ENCODE data around the gene RBM17. TPM values are rescaled to one million over a fixed set of nuclear protein-coding genes. Genes with fewer than 3 reads are reported as not detected.

RBM17 gene
- polyA plus RNA-seq, 1 experiment: 28.9 TPM

- POLR2A ChIA-PET: no interaction called here
- Histone ChIP-seq H3K4me3 (ENCODE audit: low read depth, low read length) (no peak overlapping the region), H3K27me3 (ENCODE audit: control insufficient read depth, insufficient read depth, low read length) (peaks cover 7% of the 10 kb centered on the region), H3K36me3 (ENCODE audit: control insufficient read depth, insufficient read depth, low read length) (no peaks in the 10 kb centered on the region)
- no peak for DNase-seq (ENCODE audit: low read depth)
- CTCF ChIA-PET: no interaction called here
- TF ChIP-seq CTCF (IDR thresholded peaks at IDR 0.05; ENCODE audit: insufficient read depth, low read depth, low read length): no peak
These were observed 44.0 kb upstream of the RBM17 start for GRCh38 chr10:6044751-6045313.

GRCh38 chr10:6045314-6045848 lies 43.5 kb upstream of the RBM17 start:
- Histone ChIP-seq H3K36me3 (ENCODE audit: control insufficient read depth, insufficient read depth, low read length) (no peaks in the 10 kb centered on the region), H3K4me3 (ENCODE audit: low read depth, low read length) (no peak overlapping the region), H3K27me3 (ENCODE audit: control insufficient read depth, insufficient read depth, low read length) (peaks cover 8% of the 10 kb centered on the region)
- TF ChIP-seq CTCF (IDR thresholded peaks at IDR 0.05; ENCODE audit: insufficient read depth, low read depth, low read length): no peak
- CTCF ChIA-PET: no interaction called here
- no peak for DNase-seq (ENCODE audit: low read depth)
- POLR2A ChIA-PET: no interaction called here

DNA sequence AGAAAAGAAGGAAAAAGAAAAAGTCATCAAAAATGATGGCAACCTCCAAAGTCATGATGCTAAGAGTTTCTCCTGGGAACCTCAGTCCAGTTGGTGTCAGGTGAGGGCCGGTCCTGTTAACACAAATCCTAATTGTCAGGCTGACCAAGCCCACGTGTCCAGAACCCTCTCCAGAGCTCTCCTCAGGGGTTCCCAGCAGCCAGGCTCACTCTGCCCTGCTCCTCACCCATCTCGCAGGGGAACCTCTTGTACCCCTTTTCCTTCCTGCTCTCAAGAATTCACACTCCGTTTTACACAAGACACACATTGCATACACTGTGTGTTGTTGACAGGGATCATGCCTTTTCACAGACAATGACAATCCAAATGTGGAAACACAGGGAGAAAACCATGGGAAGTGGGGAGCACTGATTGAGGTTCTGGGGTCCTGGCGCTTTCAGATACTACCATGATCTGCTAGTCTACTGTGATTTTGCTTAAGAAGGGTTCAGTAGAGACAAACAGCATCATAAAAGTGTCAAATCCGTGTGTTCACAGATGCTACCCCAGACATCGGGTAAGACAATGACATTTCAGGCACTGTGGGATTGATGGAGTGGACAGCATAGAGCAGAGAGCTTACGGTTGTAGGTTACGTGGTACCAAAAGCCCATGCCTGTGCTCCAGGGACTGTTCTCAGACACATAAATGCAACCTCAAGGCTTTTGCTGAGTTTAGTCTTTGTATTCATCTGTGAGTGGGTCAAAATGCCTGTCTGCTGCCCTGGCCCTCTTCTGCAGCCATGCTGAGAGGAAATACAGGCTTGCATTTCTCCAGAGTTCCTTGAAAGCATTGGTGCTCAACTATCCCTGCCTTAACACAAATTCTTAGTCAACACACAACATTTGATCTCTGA lies 42.7 kb upstream of the RBM17 start:
- Histone ChIP-seq H3K27me3 (ENCODE audit: control insufficient read depth, insufficient read depth, low read length) (peaks cover 8% of the 10 kb centered on the region), H3K4me3 (ENCODE audit: low read depth, low read length) (no peak overlapping the region), H3K36me3 (ENCODE audit: control insufficient read depth, insufficient read depth, low read length) (no peaks in the 10 kb centered on the region)
- TF ChIP-seq CTCF (IDR thresholded peaks at IDR 0.05; ENCODE audit: insufficient read depth, low read depth, low read length): no peak
- ChIA-PET POLR2A (no interaction called here), CTCF (no interaction called here)
- DNase-seq (ENCODE audit: low read depth): no peak

- no peaks in the 10 kb centered on the region for H3K36me3 ChIP-seq (ENCODE audit: control insufficient read depth, insufficient read depth, low read length)
- peaks cover 8% of the 10 kb centered on the region for H3K27me3 ChIP-seq (ENCODE audit: control insufficient read depth, insufficient read depth, low read length)
- H3K4me3 ChIP-seq (ENCODE audit: low read depth, low read length): no peak overlapping the region
- no peak for TF ChIP-seq CTCF (IDR thresholded peaks at IDR 0.05; ENCODE audit: insufficient read depth, low read depth, low read length)
- ChIA-PET CTCF (interaction anchor here (1.1 kb wide), 1 partner anchor 9 kb away, joined by 3 read pairs; no protein-coding TSS in a partner anchor), POLR2A (no interaction called here)
- no peak for DNase-seq (ENCODE audit: low read depth)
These were observed 41.8 kb upstream of the RBM17 start for GRCh38 chr10:6046773-6047611.

DNA sequence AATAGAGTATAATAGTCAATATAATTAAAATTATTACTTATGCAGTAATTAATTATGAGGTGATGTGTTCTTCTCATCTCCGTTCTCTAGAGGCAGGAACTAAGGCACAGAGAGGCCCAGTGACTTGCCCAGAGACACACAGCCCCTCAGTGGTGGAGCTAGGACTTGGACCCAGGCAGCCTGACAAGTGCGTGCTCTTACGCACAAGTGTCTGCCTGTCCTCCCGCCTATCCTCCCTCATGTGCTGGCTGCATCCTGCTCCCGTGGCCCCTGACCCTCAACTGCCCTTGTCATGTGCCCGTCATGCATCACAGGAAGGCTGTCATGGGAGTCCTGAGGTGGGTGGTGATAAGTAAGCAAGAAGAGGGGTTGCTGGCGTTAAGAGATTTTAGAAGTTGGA lies 41.0 kb upstream of the RBM17 start:
- Histone ChIP-seq H3K4me3 (ENCODE audit: low read depth, low read length) (no peak overlapping the region), H3K27me3 (ENCODE audit: control insufficient read depth, insufficient read depth, low read length) (peaks cover 8% of the 10 kb centered on the region), H3K36me3 (ENCODE audit: control insufficient read depth, insufficient read depth, low read length) (no peaks in the 10 kb centered on the region)
- POLR2A ChIA-PET: no interaction called here
- CTCF ChIA-PET: interaction anchor here (1.1 kb wide), 1 partner anchor 10 kb away, joined by 3 read pairs; no protein-coding TSS in a partner anchor
- DNase-seq (ENCODE audit: low read depth): no peak
- TF ChIP-seq CTCF (IDR thresholded peaks at IDR 0.05; ENCODE audit: insufficient read depth, low read depth, low read length): no peak

All from BJ (cell line).